Measurements from ENCODE around the gene AOPEP.

GRCh38 chr9:95134457-95134881 is 408.0 kb downstream of the AOPEP start:
- TF ChIP-seq CTCF (IDR thresholded peaks at IDR 0.05), result no peak
- no peak for TF ChIP-seq POLR2A (IDR thresholded peaks at IDR 0.05)

All from uterus (tissue), 2 donors.